GM12878 (cell line): Measurements from ENCODE around the gene GP2.

ENCODE experiments used
- BHLHE40 ChIP-seq, 2 experiments: fragments of 450-650 bp in 1 of 2; IDR thresholded peaks; 2 replicates each; pipeline ENCODE4 v1.6.1; 2011 to 2017; ENCODE audit warnings: low read depth in 2 of 2, borderline replicate concordance in 1 of 2, improper control_type of control experiment in 1 of 2, low read length in 1 of 2, mild to moderate bottlenecking in 1 of 2
- CTCF ChIP-seq, 3 experiments: IDR thresholded peaks in 2 of 3; conservative IDR thresholded peaks in 1 of 3; 2 replicates each; pipeline ENCODE4 v1.5.1; 2011; ENCODE audit warnings: low read depth in 3 of 3, low read length in 3 of 3, mild to moderate bottlenecking in 3 of 3, control low read depth in 2 of 3, moderate library complexity in 2 of 3, inconsistent platforms in 1 of 3, mixed read lengths in 1 of 3; ENCODE audit not compliant: control insufficient read depth in 2 of 3, insufficient read depth in 1 of 3; ENCODE audit errors: extremely low read depth in 1 of 3
- EED ChIP-seq: sonication (generic); IDR thresholded peaks from 2 replicates; pipeline ENCODE4 v1.6.1; 2016; ENCODE audit warnings: antibody characterized with exemption, low read depth
- EZH2 ChIP-seq: IDR thresholded peaks from 2 replicates; pipeline ENCODE4 v1.6.1; 2012; ENCODE audit warnings: low read depth, mild to moderate bottlenecking, control low read depth, inconsistent platforms, low read length, borderline replicate concordance; ENCODE audit not compliant: control insufficient read depth
- KAT2A ChIP-seq: conservative IDR thresholded peaks from 2 replicates; pipeline ENCODE4 v1.6.1; 2011; ENCODE audit warnings: low read depth, low read length; ENCODE audit not compliant: control insufficient read depth
- SMC3 ChIP-seq: IDR thresholded peaks from 2 replicates; pipeline ENCODE4 v1.6.1; 2011; ENCODE audit warnings: low read length, improper control_type of control experiment, borderline replicate concordance

DNA sequence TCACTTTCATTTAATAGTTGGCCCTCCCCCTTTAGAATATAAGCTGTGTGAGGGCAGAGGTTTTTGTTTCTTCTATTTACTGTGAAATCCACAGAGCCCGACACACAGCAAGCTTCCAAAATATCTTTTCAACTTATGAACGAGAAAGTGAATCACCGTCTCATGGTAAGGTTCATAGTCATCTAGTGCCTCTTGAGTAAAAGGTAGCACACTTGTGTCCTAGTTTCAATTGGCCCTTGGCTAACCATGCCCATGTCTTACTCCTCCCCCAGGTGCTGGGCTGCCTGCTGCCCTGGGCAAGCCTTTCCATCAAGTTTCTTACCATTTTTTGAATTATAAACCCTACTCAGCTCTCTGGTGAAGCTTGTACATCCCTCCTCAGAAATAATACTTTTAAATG lies 12.4 kb upstream of the GP2 start:
- TF ChIP-seq KAT2A (no peak), EED (no peak), CTCF (IDR thresholded peaks at IDR 0.05 in 2 of 3, conservative IDR thresholded peaks at IDR 0.05 in 1 of 3; ENCODE audit: control insufficient read depth in 2 of 3, extremely low read depth in 1 of 3, insufficient read depth in 1 of 3, low read depth in 3 of 3, low read length in 3 of 3) (no peak), SMC3 (no peak), BHLHE40 (IDR thresholded peaks at IDR 0.05; ENCODE audit: borderline replicate concordance in 1 of 2, low read depth in 2 of 2, low read length in 1 of 2) (no peak), EZH2 (no peak)
